Fibroblast of skin of abdomen (primary cell): ENCODE measurements around the gene IFIT5.
"Not testable (repeated sequence)": the region's sequence is repeated elsewhere in the genome, so short reads cannot be mapped to it uniquely, and the experiment has no call there.

Source experiments
- DNase-seq: peaks from one replicate; pipeline ENCODE4 v3.0.0-alpha.2; 2013

The IFIT5 gene

GRCh38 chr10:89431977-89432376 is 17.6 kb downstream of the IFIT5 start:
- DNase-seq = peak; percentile 72

- no peak for DNase-seq
Observed at GRCh38 chr10:89438525-89438924, 24.2 kb downstream of the IFIT5 start.

GRCh38 chr10:89440226-89441009 is 26.1 kb downstream of the IFIT5 start:
- no peak for DNase-seq

GRCh38 chr10:89442289-89442688 is 27.9 kb downstream of the IFIT5 start:
- DNase-seq = no peak

GRCh38 chr10:89444819-89445218 is 30.5 kb downstream of the IFIT5 start:
- DNase-seq = not testable (repeated sequence)

GRCh38 chr10:89450901-89451300 is 36.5 kb downstream of the IFIT5 start:
- no peak for DNase-seq

- no peak for DNase-seq
Observed at GRCh38 chr10:89452193-89452592, 37.8 kb downstream of the IFIT5 start.

- no peak for DNase-seq
Observed at GRCh38 chr10:89454561-89455347, 40.4 kb downstream of the IFIT5 start.

GRCh38 chr10:89458291-89458690 is 43.9 kb downstream of the IFIT5 start:
- peak; percentile 81 for DNase-seq

- DNase-seq = peak; percentile 28
Observed at GRCh38 chr10:89458784-89459183, 44.4 kb downstream of the IFIT5 start.

- DNase-seq = no peak
Observed at GRCh38 chr10:89463846-89464537, 49.6 kb downstream of the IFIT5 start.

- no peak for DNase-seq
Observed at GRCh38 chr10:89465196-89465595, 50.8 kb downstream of the IFIT5 start.

GRCh38 chr10:89466599-89467035 is 52.2 kb downstream of the IFIT5 start:
- DNase-seq = peak; percentile 35

- DNase-seq = no peak
Observed at GRCh38 chr10:89468191-89468965, 54.0 kb downstream of the IFIT5 start.

GRCh38 chr10:89469517-89469916 is 55.1 kb downstream of the IFIT5 start:
- DNase-seq = no peak
